ENCODE data around the gene TMEM145.

Gene TMEM145

GRCh38 chr19:42332059-42332458 lies 18.9 kb downstream of the TMEM145 start:
- Histone ChIP-seq H3K9ac (ENCODE audit: low read depth, low read length, poor library complexity, severe bottlenecking) (no peak overlapping the region), H3K4me2 (ENCODE audit: low read depth, low read length, poor library complexity, severe bottlenecking) (no peak overlapping the region), H3K27me3 (ENCODE audit: insufficient read depth, low read length, poor library complexity, severe bottlenecking) (no peaks in the 10 kb centered on the region), H3K9me3 (ENCODE audit: insufficient read depth, low read depth, low read length) (no peaks in the 10 kb centered on the region), H3K4me1 (ENCODE audit: insufficient read depth, low read length, poor library complexity, severe bottlenecking) (peaks cover 22% of the 10 kb centered on the region), H3K79me2 (ENCODE audit: insufficient read depth, low read length) (peaks cover 32% of the 10 kb centered on the region), H3F3A (ENCODE audit: low read depth) (no peaks in the 10 kb centered on the region), H2AFZ (ENCODE audit: low read length) (no peak overlapping the region), H4K20me1 (ENCODE audit: insufficient read depth, low read length, poor library complexity, severe bottlenecking) (peaks cover 6% of the 10 kb centered on the region), H3K9me2 (replicated peaks; ENCODE audit: low read depth, low read length) (no peaks in the 10 kb centered on the region), H3K4me3 (ENCODE audit: low read length, poor library complexity, severe bottlenecking) (no peak overlapping the region), H3K36me3 (ENCODE audit: insufficient read depth, low read length) (peaks cover 11% of the 10 kb centered on the region; the same call in 1 of the 2 replicates)
- no peak for TF ChIP-seq EZH2phosphoT487 (IDR thresholded peaks at IDR 0.05; ENCODE audit: borderline replicate concordance)
- no peak for TF ChIP-seq CTCF (conservative IDR thresholded peaks at IDR 0.05; ENCODE audit: low read length)

- Histone ChIP-seq H3K9me3 (ENCODE audit: insufficient read depth, low read depth, low read length) (no peaks in the 10 kb centered on the region), H3K9me2 (replicated peaks; ENCODE audit: low read depth, low read length) (no peaks in the 10 kb centered on the region), H3F3A (ENCODE audit: low read depth) (no peaks in the 10 kb centered on the region), H3K4me2 (ENCODE audit: low read depth, low read length, poor library complexity, severe bottlenecking) (no peak overlapping the region), H4K20me1 (ENCODE audit: insufficient read depth, low read length, poor library complexity, severe bottlenecking) (peaks cover 5% of the 10 kb centered on the region), H3K79me2 (ENCODE audit: insufficient read depth, low read length) (peaks cover 22% of the 10 kb centered on the region), H2AFZ (ENCODE audit: low read length) (no peak overlapping the region), H3K4me3 (ENCODE audit: low read length, poor library complexity, severe bottlenecking) (no peak overlapping the region), H3K27me3 (ENCODE audit: insufficient read depth, low read length, poor library complexity, severe bottlenecking) (no peaks in the 10 kb centered on the region), H3K9ac (ENCODE audit: low read depth, low read length, poor library complexity, severe bottlenecking) (no peak overlapping the region), H3K4me1 (ENCODE audit: insufficient read depth, low read length, poor library complexity, severe bottlenecking) (peaks cover 13% of the 10 kb centered on the region), H3K36me3 (ENCODE audit: insufficient read depth, low read length) (peaks cover 12% of the 10 kb centered on the region; the same call in 1 of the 2 replicates)
- no peak for TF ChIP-seq CTCF (conservative IDR thresholded peaks at IDR 0.05; ENCODE audit: low read length)
- no peak for TF ChIP-seq EZH2phosphoT487 (IDR thresholded peaks at IDR 0.05; ENCODE audit: borderline replicate concordance)
Measured at GRCh38 chr19:42333018-42333417, 19.9 kb downstream of the TMEM145 start.

- peaks cover 13% of the 10 kb centered on the region for H3K79me2 ChIP-seq (ENCODE audit: insufficient read depth, low read length)
- H3K4me3 ChIP-seq (ENCODE audit: low read length, poor library complexity, severe bottlenecking) = no peak overlapping the region
- no peaks in the 10 kb centered on the region for H3K27me3 ChIP-seq (ENCODE audit: insufficient read depth, low read length, poor library complexity, severe bottlenecking)
- H3K9ac ChIP-seq (ENCODE audit: low read depth, low read length, poor library complexity, severe bottlenecking) = no peak overlapping the region
- H3K36me3 ChIP-seq (ENCODE audit: insufficient read depth, low read length) = peaks cover 12% of the 10 kb centered on the region; the same call in 1 of the 2 replicates
- H4K20me1 ChIP-seq (ENCODE audit: insufficient read depth, low read length, poor library complexity, severe bottlenecking) = no peaks in the 10 kb centered on the region
- H3K9me2 ChIP-seq (replicated peaks; ENCODE audit: low read depth, low read length) = no peaks in the 10 kb centered on the region
- H2AFZ ChIP-seq (ENCODE audit: low read length) = no peak overlapping the region
- no peaks in the 10 kb centered on the region for H3K9me3 ChIP-seq (ENCODE audit: insufficient read depth, low read depth, low read length)
- H3F3A ChIP-seq (ENCODE audit: low read depth) = no peaks in the 10 kb centered on the region
- H3K4me1 ChIP-seq (ENCODE audit: insufficient read depth, low read length, poor library complexity, severe bottlenecking) = peaks cover 3% of the 10 kb centered on the region
- TF ChIP-seq EZH2phosphoT487 (IDR thresholded peaks at IDR 0.05; ENCODE audit: borderline replicate concordance) (no peak), CTCF (conservative IDR thresholded peaks at IDR 0.05; ENCODE audit: low read length) (no peak)
- H3K4me2 ChIP-seq (ENCODE audit: low read depth, low read length, poor library complexity, severe bottlenecking) = no peak overlapping the region
Measured at GRCh38 chr19:42333975-42334696, 21.0 kb downstream of the TMEM145 start.

Data from Loucy (cell line).